Fibroblast of the aortic adventitia (primary cell): ENCODE results near the gene DCANP1. TPM values are rescaled to one million over a fixed set of nuclear protein-coding genes. Genes with fewer than 3 reads are reported as not detected.

Source experiments
- DNase-seq: peaks from one replicate; pipeline ENCODE4 v3.0.0-alpha.2; 2010; ENCODE audit warnings: low read depth
- H3K4me3 ChIP-seq: 2 replicates; pipeline ENCODE4 v1.5.1; 2011; ENCODE audit warnings: low read depth, mild to moderate bottlenecking, control low read depth, low read length, moderate library complexity
- total RNA-seq: library from RNA; depleted of rRNA; stranded (reverse); fragments of >200 nt; gene quantifications from 2 replicates; pipeline ENCODE4 v1.2.3, GENCODE V29; 2012; ENCODE audit warnings: low replicate concordance
- TF ChIP-seq, protein P1 (sequence below): IDR thresholded peaks from 2 replicates; pipeline ENCODE4 v1.5.1; 2011; ENCODE audit warnings: mild to moderate bottlenecking, low read length, control low read depth, inconsistent platforms; ENCODE audit not compliant: insufficient read depth

DCANP1 gene
- total RNA-seq, 1 donor, result not detected

DNA sequence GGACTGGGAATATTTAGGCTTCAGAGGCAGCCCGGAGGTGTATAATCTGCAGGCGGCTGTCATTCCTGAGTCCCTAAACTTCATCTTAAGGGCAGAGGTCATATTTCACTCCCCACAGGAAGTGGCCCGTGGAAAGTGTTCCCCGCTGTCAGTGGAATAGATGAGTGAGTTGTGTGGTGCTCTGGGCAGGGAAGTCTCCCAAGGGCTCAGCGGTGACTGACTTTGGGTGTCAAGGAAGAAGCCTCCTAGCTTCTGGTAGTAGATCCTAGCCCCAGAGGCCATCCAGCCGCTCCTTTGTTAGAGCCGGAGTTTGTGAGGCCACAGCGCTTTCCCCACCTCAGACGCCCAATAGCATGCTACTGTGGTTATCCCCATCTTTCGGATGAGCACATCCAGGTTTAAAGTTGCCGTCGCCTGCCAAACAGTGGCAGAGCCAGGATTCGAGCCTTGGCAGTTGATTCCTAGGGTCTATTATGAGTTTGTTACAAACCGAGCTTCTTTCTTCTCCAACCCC, 43.9 kb upstream of the DCANP1 start:
- H3K4me3 ChIP-seq, result no peak overlapping the region
- DNase-seq, result no peak
- TF ChIP-seq, protein P1, sequence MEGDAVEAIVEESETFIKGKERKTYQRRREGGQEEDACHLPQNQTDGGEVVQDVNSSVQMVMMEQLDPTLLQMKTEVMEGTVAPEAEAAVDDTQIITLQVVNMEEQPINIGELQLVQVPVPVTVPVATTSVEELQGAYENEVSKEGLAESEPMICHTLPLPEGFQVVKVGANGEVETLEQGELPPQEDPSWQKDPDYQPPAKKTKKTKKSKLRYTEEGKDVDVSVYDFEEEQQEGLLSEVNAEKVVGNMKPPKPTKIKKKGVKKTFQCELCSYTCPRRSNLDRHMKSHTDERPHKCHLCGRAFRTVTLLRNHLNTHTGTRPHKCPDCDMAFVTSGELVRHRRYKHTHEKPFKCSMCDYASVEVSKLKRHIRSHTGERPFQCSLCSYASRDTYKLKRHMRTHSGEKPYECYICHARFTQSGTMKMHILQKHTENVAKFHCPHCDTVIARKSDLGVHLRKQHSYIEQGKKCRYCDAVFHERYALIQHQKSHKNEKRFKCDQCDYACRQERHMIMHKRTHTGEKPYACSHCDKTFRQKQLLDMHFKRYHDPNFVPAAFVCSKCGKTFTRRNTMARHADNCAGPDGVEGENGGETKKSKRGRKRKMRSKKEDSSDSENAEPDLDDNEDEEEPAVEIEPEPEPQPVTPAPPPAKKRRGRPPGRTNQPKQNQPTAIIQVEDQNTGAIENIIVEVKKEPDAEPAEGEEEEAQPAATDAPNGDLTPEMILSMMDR, result no peak

DNA sequence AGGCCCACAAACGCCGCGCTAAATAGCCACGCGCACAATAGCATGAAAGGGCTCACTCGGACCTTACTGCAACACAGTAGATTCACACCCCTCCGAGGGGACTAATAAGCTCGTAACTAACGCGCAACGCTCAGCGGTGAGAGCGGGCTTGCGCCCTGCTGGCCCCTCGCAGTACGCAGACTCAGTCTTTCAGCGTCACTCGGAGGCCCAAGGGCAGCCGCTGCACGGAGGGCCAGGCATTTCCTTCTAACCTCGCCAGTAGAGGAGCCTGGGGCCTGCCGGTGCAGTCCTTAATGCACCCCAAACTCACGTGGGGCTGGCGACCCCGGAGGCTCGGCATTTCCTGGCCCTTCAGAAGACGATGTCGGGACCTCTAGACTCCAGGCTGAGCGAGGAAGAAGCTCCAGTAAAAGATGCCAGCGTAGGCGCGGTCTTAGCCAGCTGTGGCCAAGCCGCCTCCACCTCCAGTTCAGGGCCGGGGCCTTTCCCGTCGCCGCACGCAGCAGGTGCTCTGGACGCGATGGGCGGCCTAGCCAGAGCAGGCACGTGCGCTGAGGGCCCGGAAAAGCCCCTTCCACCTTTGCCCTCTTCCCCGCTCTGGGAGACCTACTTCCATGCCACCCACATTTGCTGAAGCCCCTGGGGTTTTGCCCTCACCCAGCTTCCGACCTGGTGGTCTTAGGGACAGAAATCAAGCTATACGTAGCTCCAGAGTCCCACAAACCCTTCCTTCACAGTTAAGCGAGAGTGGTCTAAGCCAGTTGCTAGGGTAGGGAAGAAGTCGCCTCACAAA, 43.3 kb upstream of the DCANP1 start:
- H3K4me3 ChIP-seq, result no peak overlapping the region
- no peak for DNase-seq
- TF ChIP-seq, protein P1, result no peak

DNA sequence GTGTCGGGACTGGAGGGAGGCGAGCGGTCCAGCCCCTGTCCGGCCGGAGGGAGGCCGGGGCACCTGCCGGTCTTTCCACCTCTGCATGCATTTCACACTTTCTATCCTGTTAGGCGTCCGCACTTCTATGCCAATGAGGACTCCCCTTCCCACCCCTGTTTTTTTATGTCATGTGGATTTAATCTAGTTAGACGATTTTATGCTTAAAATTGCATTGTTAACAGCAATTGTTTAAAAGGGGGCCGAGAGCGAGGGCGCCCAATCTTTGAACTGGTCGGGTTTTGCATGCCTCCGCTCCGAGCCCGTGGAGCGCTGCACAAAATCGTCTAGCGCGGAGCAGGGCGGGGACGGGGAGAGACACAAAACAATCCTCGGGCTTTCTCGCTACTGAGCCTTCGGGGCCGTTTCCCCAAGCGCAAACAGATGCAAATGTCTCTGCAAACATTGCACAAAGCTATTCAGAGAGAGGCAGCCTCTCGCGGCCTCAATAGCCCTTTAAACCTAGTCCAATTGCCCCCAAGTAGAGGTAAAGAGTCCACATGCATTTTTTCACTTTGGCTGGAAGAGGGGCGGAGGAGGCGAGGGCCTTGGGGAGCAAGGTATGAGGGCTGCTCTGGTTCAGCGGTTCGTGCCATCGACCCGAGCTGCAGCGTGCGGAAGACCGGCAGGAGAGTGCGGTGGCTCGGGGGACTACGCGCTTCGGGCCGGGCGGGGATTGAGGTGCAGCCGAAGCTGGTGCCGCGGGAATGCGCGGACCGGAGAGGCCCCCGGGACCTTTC, 42.5 kb upstream of the DCANP1 start:
- DNase-seq, result no peak
- TF ChIP-seq, protein P1, result no peak
- H3K4me3 ChIP-seq, result no peak overlapping the region

DNA sequence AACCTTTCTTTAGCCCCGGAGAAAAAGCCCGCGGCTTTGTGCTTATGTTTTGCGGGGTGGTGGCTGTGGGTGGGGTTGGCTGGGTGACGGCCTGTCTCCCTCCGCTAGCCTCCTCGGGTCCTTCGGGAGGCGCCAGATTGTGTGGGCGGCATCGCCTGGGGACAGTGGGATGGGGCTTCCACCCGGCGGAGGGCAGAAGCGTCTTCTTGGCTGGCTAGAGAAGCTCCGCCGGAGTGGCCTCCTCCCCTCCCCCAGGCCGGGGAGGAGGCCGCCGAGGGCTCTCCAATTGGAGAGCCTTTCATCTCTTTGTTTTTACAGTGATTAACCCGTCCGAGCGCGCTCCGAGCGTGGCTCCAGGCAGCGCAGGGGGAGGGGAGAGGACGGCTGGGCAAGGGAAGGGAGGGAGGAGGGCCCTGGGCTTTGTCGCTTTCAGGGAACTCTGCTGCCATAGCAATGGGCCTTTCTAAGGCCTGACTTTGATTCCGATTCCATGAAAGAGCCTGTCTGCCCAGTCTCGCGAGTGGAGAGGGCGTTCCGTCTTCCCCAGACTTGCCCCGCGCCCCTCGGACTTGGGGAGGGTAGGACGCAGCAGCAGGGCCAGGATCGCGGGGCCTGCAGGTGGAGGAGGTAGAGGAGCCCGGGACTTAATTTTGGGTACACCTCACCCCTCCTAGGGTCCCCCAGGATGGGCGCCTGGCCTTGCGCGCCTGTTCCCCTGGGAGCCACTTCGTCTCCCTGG, 41.7 kb upstream of the DCANP1 start:
- TF ChIP-seq, protein P1, result no peak
- peak; percentile 61 for DNase-seq
- peak overlapping the region; percentile 48 for H3K4me3 ChIP-seq

DNA sequence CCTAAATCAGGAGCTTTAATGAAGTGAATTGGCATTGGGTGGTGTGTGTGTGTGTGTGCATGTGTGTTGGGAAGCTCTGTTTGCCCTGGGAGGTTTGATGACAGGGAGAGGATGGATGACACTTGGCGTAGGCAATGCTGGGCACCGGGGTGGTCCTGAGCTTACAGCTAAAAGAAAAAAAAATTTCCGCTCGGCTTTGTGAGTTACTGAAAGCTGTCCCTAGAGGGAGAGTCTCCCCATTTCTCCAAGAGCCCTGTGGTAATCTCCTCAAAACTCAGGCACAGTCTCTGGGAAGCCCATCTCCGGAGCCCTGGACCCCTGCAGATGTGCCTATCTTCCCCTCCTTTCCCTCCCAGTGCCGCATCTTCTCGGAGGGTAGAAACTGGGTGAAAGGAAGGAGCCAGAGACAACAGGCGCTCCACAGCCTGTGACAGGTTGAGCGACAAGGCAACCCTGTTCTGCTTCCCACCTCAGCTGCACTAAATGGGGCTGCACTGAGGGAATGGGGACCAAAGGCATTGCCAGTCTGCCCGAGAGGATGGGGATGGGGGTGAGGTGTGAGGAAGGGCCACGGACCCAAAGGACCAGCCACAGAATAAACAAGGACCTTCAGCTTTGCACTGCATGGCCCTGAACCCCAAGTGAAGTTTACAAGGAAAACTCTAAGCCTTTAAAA, 40.8 kb upstream of the DCANP1 start:
- no peak for DNase-seq
- H3K4me3 ChIP-seq, result no peak overlapping the region
- TF ChIP-seq, protein P1, result no peak

DNA sequence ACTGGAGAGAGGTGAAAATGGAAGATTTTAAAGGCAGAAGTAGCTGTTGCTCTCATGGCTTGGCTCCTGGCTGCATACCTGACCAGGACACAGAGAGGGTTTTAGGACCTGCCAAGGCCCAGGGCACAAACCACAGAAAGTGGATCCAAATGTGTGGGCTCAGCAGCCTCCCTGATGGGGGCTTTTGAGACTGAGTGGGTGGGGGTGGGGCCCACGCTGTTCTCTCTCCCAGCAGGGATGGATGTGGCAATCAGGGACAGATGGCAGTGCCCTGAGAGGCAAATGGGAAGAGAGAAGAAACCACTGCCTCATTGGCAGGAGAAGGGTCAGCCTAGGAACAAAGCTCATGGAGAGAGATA, 39.9 kb upstream of the DCANP1 start:
- TF ChIP-seq, protein P1, result no peak
- no peak for DNase-seq
- no peak overlapping the region for H3K4me3 ChIP-seq
